ENCODE data around the gene KCNH6.

The KCNH6 gene

DNA sequence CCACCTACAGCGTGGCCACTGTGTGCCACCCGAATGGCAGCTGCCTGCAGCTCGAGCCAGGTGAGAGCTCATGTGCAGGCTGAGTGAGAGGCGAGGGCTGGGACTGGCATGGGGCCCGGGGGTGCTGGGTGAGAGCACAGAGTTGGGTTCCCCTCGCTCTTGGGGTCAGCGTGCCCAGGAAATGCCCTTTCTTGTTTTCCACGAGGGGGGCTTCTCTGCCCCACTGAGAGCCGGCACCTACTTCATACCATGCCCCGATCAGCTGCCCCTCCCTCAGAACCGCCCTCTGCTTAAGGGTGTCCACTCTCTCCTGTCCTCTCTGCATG lies 36.2 kb upstream of the KCNH6 start:
- DNase-seq (ENCODE audit: extremely low read depth in 1 of 2, low read depth in 1 of 2) = no peak

DNA sequence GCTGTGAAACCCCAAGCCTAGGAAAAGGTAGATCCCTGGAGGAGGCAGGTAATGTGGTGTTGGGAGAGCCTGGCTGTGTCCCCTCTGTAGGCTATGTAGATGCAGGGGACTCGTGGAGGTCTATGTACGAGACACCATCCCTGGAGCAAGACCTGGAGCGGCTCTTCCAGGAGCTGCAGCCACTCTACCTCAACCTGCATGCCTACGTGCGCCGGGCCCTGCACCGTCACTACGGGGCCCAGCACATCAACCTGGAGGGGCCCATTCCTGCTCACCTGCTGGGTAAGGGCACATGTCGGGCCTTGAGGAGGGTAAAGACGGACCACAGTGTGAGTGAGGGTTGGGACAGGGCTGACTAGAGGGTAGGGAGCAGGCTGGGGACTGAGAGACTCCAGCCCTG lies 34.3 kb upstream of the KCNH6 start:
- DNase-seq (ENCODE audit: extremely low read depth in 1 of 2, low read depth in 1 of 2) = no peak

DNA sequence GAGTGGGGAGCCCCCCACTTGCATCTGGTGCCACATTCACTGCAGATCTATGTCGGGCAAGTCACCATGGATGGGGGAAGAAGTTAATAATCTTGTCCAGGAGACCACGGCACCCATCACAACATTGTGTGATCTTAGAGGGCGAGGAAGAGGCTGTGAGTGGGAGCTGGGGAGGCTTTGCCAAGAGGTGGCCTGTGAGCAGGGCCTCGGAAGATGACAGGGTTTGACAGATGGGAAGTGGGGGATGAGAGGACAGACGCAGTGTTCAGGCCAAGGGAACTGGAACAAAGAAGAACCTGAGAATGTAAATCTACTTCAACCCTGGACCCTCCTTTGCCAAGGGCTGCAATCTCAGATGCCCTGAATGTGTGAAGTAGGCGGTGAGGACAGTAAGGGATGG lies 33.9 kb upstream of the KCNH6 start:
- no peak for DNase-seq (ENCODE audit: extremely low read depth in 1 of 2, low read depth in 1 of 2)

DNA sequence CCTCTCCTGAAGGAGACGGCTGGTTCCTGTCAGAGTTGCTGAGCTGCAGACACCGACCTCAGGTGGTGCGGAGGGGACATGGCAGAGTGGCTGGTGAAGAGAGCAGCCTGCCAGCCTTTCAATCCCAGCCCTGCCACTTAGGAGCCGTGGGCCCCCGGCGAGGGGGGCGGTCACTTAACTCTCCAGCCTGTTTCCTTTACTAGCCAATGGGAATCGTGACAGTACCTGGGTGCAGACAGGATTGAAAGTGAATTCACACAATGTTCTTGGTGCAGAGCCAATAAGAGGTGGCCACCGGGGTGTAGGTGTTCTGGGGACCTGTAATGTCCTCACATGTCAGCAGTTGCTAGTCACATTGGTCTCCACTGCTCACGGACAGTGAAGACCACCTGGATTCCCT lies 32.8 kb upstream of the KCNH6 start:
- DNase-seq (ENCODE audit: extremely low read depth in 1 of 2, low read depth in 1 of 2) = no peak

DNA sequence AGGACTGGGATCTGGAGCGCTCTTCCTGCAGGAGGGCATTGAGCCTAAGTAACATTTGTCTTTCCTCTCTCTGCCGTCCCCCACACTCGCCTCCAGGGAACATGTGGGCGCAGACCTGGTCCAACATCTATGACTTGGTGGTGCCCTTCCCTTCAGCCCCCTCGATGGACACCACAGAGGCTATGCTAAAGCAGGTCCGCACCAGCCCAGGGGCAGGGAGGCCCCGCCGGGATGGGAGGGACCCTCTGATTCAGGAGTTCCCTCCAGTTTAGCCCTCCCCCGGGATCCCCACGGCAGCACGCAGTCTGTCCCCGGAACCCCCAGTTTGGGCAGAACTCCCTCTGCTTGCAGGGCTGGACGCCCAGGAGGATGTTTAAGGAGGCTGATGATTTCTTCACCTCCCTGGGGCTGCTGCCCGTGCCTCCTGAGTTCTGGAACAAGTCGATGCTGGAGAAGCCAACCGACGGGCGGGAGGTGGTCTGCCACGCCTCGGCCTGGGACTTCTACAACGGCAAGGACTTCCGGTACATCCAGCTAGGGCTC lies 32.2 kb upstream of the KCNH6 start:
- no peak for DNase-seq (ENCODE audit: extremely low read depth in 1 of 2, low read depth in 1 of 2)

DNA sequence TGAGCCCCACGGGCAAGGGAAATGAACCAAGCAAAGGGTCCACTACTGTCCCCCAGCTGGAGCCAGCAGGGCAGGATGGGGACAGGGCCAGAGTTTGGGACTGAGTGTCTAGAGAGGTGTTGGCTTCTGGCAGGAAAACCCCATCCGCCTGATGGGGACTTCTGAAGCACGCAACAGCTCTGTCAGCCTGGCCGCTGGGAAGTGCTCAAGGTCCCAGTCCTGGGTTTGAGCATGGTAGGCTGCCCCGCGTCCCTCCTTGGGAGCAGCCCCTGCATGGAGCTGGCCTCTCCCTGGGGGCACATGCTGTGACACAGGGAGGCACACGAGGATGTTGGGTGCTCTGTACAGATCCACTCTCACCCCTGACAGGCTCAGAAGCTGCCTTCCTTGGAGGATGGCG lies 31.7 kb upstream of the KCNH6 start:
- no peak for DNase-seq (ENCODE audit: extremely low read depth in 1 of 2, low read depth in 1 of 2)

DNA sequence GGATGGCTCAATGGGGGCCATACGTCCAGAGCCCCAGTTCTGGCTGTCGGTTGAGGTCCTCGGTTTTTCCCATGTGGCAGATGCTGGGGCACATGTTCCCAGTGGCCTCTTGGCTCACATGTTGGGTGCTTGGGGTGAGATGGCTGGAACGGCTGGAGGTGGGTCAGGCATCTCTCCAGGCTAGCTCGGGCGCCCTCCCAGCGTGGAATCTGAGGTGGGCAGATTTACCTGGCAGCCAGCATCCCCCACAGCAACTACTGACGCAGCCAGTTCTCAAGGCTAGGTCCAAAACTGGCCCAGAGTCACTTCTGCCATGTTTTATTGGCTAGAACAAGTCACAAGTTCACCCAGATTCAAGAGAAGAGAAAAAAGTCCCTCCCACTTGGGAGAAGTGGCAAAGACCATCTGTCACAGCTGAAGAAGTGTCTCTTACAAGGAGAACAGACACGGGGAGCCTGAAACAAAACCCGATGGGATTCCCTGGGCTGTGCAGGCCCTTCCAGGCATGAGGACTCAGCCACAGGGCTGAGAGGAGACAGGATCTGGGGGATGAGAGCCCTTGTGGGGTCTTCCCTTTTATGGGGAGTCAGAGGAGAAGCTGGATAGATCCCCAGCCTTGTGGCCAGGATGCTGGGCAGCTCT lies 31.1 kb upstream of the KCNH6 start:
- no peak for DNase-seq (ENCODE audit: extremely low read depth in 1 of 2, low read depth in 1 of 2)

DNA sequence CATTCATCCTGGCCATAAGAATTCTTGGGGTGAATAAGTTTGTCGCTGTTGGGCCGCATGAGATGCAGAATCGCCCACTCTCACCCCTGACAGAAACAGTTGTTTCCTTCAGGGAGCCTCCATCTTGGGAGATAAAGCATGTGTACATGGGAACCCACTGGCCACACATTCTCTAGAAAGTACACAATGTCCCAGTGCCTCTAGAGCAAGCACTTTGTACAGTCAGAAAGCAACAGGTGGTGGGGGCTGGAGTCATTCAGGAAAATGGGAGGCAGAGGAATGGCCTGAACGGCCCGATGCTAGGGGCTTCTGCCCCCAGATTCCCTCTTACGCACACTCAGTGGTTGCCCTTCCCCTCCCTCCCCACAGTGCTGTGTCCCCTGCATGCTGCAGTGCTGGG lies 30.2 kb upstream of the KCNH6 start:
- no peak for DNase-seq (ENCODE audit: extremely low read depth in 1 of 2, low read depth in 1 of 2)

DNA sequence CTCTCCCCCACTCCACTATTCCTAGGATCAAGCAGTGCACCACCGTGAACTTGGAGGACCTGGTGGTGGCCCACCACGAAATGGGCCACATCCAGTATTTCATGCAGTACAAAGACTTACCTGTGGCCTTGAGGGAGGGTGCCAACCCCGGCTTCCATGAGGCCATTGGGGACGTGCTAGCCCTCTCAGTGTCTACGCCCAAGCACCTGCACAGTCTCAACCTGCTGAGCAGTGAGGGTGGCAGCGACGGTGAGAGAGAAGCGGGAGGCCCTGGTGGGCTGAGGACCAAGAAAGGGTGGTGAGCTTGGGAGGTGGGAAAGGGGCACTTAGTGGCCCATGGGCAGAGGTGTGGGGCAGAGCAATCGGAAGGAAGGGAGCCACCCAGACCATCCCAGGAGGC lies 29.7 kb upstream of the KCNH6 start:
- no peak for DNase-seq (ENCODE audit: extremely low read depth in 1 of 2, low read depth in 1 of 2)

DNA sequence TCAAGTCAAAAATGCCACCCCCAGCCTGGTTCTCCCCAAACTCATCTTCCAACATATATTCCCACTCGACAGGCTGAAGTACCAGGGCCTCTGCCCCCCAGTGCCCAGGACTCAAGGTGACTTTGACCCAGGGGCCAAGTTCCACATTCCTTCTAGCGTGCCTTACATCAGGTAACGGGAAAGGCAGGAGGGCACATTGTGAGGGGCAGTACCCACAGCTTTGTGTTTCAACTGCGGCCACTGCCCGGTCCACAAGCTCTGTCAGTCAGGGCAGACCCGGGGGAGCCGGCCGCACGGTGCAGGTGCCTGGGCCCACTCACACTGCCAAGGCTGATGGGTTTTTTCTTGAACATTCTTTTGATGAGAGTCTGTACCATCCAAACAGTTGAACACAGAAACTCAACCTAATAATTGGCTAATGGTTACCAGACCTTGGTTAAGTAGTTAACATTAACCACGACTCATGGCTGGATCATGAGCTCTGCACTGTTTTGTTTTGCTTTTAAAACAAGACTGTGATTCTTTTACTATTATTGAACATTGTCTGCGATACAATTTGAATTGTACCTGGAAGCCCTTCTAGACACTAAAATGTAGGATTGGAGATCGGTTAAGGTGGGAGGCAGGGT lies 28.7 kb upstream of the KCNH6 start:
- no peak for DNase-seq (ENCODE audit: extremely low read depth in 1 of 2, low read depth in 1 of 2)

DNA sequence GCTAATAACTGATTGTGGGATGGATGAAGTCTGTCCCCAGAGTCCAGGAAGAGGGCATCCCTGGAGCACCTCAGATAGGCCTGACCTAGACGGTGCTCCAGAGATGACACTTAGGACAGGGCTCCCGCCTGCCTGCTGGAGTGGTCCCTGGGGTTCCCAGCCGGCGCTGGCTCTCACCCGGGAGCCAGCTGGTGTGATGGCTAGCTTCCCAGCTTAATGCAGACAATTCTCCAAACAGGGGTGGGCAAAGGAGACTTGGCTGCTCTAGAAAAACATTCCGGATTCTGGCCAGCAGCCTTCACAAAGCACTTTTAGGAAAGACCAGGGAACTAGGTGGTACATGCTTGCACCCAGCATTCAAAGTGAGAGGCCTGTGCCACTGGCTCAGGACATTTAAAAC lies 27.7 kb upstream of the KCNH6 start:
- no peak for DNase-seq (ENCODE audit: extremely low read depth in 1 of 2, low read depth in 1 of 2)

DNA sequence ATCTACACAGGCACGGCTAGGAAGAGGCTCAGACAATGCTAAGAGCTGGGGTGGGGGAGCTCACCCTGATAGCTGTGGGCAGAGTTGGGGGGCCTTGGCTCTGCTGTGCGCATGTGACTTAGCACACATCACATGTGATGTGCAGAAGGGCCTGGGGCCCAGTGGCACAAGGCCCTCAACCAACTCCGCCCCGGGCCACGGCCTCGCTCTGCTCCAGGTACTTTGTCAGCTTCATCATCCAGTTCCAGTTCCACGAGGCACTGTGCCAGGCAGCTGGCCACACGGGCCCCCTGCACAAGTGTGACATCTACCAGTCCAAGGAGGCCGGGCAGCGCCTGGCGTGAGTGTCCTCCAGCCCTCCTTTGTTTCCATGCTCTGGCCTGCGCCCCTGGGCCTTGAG lies 27.0 kb upstream of the KCNH6 start:
- no peak for DNase-seq (ENCODE audit: extremely low read depth in 1 of 2, low read depth in 1 of 2)

DNA sequence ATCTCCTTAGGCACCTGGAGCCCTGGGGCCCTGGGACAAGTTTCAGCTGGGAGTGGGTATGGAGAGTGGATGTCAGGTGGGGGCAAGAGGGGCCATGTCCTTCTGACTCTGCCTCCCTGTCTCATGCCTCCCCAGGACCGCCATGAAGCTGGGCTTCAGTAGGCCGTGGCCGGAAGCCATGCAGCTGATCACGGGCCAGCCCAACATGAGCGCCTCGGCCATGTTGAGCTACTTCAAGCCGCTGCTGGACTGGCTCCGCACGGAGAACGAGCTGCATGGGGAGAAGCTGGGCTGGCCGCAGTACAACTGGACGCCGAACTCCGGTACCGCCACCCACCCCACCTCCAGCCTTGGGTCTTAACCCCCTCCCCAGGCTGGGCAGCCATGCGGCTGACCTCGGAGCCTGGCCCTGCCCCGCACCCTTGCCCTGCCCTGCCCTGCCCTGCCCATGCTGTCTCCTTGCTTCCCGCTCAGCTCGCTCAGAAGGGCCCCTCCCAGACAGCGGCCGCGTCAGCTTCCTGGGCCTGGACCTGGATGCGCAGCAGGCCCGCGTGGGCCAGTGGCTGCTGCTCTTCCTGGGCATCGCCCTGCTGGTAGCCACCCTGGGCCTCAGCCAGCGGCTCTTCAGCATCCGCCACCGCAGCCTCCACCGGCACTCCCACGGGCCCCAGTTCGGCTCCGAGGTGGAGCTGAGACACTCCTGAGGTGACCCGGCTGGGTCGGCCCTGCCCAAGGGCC lies 26.3 kb upstream of the KCNH6 start:
- no peak for DNase-seq (ENCODE audit: extremely low read depth in 1 of 2, low read depth in 1 of 2)

DNA sequence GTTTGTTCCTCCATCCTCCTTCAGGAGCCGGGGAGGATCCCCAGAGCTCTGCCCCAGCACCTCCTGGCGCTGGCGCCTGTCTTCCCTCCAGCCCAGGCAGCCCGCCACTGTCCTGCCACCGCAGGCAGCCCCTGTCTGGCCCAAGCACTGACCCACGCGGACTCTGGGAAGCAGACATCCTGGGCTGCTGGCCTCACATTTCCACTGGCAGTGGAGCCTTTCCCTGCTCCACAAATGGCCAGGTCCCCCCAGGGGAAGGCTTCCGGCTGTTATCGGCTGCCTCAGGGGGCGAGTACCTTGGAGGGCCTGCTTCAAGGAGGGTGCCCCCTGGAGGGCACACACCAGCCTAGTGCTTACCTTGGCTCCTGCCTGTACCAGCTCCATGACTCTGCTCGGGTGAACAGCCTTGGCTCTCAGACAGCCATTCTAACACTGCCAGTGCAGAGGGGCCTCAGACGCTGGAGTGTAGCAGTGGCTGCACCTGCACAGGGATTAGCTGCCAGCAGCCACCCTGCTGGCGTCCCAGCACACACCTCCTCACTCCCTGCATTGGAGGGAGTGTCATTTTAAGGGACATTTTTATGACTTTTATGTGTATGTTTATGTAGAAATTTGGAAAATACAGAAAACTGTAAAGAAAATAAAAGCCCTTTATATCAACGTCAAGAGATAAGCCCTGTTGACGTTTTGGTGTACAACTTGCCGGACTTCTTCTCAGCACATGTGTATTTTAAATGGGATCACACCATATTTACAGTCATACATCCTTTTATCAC lies 25.3 kb upstream of the KCNH6 start:
- no peak for DNase-seq (ENCODE audit: extremely low read depth in 1 of 2, low read depth in 1 of 2)

DNA sequence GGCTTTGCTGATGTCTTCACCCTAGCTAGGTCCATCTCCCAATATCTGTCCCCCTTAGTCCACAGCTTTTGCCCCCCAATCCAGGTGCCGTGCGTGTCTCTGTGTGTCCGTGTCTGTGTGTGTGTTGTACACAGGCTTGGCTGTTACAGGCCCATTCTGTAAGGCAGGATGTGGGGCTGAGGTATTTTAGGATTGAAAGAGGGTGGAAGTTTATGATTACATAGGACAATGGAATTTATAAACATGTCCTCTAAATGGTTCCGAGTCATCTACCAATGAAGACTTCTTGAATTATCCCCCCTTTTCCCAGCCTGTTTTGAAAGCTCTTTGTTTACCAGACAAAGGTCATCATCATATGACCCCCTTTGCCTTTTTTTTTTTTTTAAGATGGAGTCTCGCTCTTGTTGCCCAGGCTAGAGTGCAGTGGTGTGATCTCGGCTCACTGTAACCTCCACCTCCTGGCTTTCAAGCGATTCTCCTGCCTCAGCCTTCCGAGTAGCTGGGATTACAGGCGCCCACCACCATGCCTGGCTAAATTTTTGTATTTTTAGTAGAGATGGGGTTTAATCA lies 24.4 kb upstream of the KCNH6 start:
- DNase-seq (ENCODE audit: extremely low read depth in 1 of 2, low read depth in 1 of 2) = no peak

DNA sequence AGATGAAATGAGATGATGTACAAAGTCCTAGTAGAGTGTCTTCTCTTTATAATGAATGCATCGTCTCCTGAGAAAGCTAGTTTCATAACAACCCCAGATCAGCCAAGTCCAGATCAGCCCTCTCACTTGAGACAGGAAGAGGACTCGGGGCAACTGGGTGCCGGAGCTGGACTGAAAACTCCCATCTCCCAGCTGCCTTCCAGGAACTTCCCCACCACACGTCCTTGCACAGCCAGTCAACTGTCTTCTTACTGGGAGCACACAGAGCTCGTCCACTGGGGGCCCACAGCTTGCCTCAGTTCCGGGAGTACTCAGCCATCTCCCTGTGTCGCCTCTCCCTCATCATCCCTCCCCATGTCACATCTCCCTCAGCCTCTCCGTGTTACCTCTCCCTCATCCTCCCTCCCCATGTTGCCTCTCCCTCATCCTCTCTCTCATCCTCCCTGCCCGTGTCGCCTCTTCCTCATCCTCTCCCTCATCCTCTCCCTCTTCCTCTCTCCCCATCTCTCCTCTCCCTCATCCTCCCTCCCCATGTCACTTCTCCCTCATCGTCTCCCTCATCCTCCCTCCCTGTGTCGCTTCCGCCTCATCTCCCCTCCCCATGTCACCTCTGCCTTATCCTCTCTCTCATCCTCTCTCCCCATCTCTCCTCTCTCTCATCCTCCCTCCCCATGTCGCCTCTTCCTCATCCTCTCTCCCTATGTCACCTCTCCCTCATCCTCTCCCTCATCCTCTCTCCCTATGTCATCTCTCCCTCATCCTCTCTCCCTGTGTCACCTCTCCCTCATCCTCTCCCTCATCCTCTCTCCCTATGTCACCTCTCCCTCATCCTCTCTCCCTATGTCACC lies 22.4 kb upstream of the KCNH6 start:
- DNase-seq (ENCODE audit: extremely low read depth in 1 of 2, low read depth in 1 of 2) = no peak

DNA sequence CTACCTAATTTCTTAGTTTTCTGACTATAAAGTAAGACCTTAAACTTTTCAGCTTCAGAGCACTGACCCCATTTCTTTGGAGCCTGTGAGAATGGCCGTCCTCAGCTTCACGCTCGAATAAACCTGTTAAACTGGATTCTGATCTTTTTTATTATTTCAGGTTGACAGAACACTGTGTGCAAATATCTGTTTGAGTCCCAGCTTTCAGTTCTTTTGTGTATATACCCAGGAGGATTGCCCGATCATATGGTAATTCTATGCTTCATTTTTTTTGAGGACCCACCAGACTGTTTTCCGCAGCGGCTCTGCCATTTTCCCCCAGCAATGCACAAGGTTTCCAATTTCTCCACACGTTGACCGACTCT lies 19.8 kb upstream of the KCNH6 start:
- no peak for DNase-seq (ENCODE audit: extremely low read depth in 1 of 2, low read depth in 1 of 2)

DNA sequence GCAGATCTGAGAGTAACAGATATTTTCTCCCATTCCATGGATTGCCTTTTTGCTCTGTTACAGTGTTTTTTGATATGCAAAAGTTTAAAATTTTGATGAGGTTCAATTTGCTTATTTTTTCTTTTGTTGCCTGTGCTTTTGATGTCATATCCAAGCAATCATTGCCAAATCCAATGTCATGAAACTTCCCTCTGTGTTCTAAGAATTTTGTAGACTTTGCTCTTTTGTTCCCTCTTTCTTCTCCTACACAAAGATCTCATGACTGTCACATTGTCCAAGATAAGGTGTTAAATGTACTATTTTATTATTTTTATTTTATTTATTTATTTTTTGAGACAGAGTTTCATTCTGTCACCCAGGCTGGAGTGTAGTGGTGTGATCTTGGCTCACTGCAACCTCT lies 18.9 kb upstream of the KCNH6 start:
- DNase-seq (ENCODE audit: extremely low read depth in 1 of 2, low read depth in 1 of 2) = no peak

DNA sequence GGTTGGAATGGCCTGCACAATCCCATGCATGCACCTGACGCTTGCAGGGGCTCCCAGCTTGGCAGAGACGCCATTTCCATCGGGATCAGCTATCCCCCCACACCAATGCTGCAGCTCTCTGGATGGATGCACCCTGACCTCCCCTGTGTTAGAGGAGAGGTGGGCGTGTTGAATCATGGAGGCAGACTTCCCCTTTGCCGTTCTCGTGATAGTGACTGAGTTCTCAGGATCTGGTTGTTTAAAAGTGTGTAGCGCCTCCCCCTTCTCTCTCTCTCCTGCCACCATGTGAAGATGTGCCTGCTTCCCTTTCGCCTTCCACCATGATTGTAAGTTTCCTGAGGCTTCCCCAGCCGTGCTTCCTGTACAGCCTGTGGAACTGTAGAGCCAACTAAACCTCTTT lies 17.8 kb upstream of the KCNH6 start:
- no peak for DNase-seq (ENCODE audit: extremely low read depth in 1 of 2, low read depth in 1 of 2)

DNA sequence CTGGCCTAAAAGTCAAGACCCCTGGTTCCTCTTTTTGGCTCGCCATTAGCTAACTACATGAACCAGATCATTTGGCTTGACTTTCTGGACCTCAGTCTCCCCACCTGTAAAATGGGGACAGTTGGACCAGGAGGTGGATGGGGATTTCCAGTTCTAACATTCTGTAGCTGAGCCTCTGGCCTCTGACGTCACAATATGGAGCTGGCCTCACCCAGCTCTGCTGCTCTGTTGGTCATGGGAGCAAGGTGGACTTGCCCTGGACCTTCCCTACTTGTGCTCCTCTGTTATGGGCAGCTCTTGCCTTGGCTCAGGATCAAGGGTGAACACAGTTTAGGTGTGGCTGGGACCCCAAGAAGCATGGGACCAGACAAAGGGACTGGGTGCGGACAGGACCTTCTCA lies 16.5 kb upstream of the KCNH6 start:
- DNase-seq (ENCODE audit: extremely low read depth in 1 of 2, low read depth in 1 of 2) = no peak
